Loucy (cell line): ENCODE results near the gene CIRBP.

ENCODE experiments used
- H2AFZ ChIP-seq: fragments of 200-600 bp; sonication (generic); 2 replicates; pipeline ENCODE4 v1.6.0; 2016; ENCODE audit warnings: antibody characterized with exemption, mild to moderate bottlenecking, low read length, moderate library complexity
- H3F3A ChIP-seq: fragments of 200-600 bp; 2 replicates; pipeline ENCODE4 v1.6.0; 2016; ENCODE audit warnings: antibody characterized with exemption, low read depth, mild to moderate bottlenecking
- H3K27me3 ChIP-seq: fragments of 200-600 bp; sonication (generic); 2 replicates; pipeline ENCODE4 v1.6.1; 2014; ENCODE audit warnings: low read length, mild to moderate bottlenecking; ENCODE audit not compliant: insufficient read depth, poor library complexity, severe bottlenecking
- H3K36me3 ChIP-seq: fragments of 200-600 bp; sonication (generic); 2 replicates; pipeline ENCODE4 v1.6.1; 2016; ENCODE audit warnings: low read length; ENCODE audit not compliant: insufficient read depth
- H3K4me1 ChIP-seq: fragments of 200-600 bp; sonication (generic); 2 replicates; pipeline ENCODE4 v1.5.1; 2014; ENCODE audit warnings: low read length, mild to moderate bottlenecking; ENCODE audit not compliant: insufficient read depth, poor library complexity, severe bottlenecking
- H3K4me2 ChIP-seq: fragments of 200-600 bp; sonication (generic); 2 replicates; pipeline ENCODE4 v1.6.0; 2014; ENCODE audit warnings: antibody characterized with exemption, low read length, low read depth, mild to moderate bottlenecking; ENCODE audit not compliant: poor library complexity, severe bottlenecking
- H3K4me3 ChIP-seq: fragments of 200-600 bp; sonication (generic); 2 replicates; pipeline ENCODE4 v1.5.1; 2014; ENCODE audit warnings: low read length, mild to moderate bottlenecking, mixed read lengths; ENCODE audit not compliant: poor library complexity, severe bottlenecking
- H3K79me2 ChIP-seq: fragments of 200-600 bp; sonication (generic); 2 replicates; pipeline ENCODE4 v1.6.1; 2014; ENCODE audit warnings: low read length; ENCODE audit not compliant: insufficient read depth
- H3K9ac ChIP-seq: fragments of 200-600 bp; sonication (generic); 2 replicates; pipeline ENCODE4 v1.6.0; 2014; ENCODE audit warnings: mild to moderate bottlenecking, low read depth, low read length, moderate library complexity; ENCODE audit not compliant: poor library complexity, severe bottlenecking
- H3K9me2 ChIP-seq: fragments of 200-600 bp; sonication (generic); replicated peaks from 2 replicates; pipeline ENCODE4 v1.6.1; 2016; ENCODE audit warnings: low read depth, low read length, mixed read lengths
- H3K9me3 ChIP-seq: fragments of 200-600 bp; sonication (generic); 2 replicates; pipeline ENCODE4 v1.6.1; 2014; ENCODE audit warnings: mild to moderate bottlenecking, antibody characterized with exemption, low read length, low read depth; ENCODE audit not compliant: insufficient read depth
- H4K20me1 ChIP-seq: fragments of 200-600 bp; sonication (generic); 2 replicates; pipeline ENCODE4 v1.6.0; 2014; ENCODE audit warnings: antibody characterized with exemption, low read length, mild to moderate bottlenecking; ENCODE audit not compliant: insufficient read depth, poor library complexity, severe bottlenecking
- CTCF ChIP-seq: fragments of 200-600 bp; sonication (generic); conservative IDR thresholded peaks from 2 replicates; pipeline ENCODE4 v1.5.1; 2014; ENCODE audit warnings: mild to moderate bottlenecking, antibody characterized with exemption, low read length
- EZH2phosphoT487 ChIP-seq: fragments of 200-600 bp; IDR thresholded peaks from 2 replicates; pipeline ENCODE4 v1.6.1; 2018; ENCODE audit warnings: antibody characterized with exemption, mild to moderate bottlenecking, moderate library complexity, borderline replicate concordance

CIRBP gene

DNA sequence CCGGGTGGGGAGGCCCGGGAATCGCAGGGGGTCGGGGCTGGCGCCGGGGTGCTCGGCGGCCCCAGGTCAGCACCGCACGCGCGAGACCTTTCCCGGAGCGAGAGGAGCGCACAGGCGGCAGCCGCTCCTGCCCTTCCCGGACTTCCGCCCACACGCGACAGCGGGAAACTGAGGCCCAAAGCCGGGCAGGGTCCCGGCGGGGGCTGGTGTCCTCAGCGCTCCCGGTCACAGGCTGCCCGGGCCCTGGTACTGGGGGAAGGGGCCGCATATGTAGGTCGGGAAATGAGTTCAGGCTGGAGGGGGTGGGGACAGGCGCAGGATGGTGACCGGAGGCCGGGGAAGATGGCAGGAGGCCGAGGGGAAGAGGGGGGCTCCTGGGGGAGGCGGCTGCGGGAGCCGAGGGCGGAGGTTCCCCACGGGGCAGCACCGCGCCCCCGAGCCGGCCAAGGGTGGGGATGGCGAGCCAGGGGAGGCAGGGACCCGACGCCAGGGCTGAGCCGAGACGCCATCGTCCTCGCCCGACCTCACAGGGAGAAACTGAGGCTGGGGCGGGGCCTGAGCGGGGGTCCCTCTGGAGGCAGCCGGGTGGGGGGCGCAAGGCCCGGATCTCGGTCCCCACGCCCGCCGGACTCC lies 32.0 kb upstream of the CIRBP start:
- H3K9ac ChIP-seq, result no peak overlapping the region
- H3K4me3 ChIP-seq, result peak overlapping the region; percentile 60
- peaks cover 6% of the 10 kb centered on the region for H3K4me1 ChIP-seq
- peaks cover 10% of the 10 kb centered on the region; the same call in 1 of the 2 replicates for H3F3A ChIP-seq
- H3K9me3 ChIP-seq, result no peaks in the 10 kb centered on the region
- no peaks in the 10 kb centered on the region for H3K36me3 ChIP-seq
- peak overlapping the region; percentile 65 for H3K4me2 ChIP-seq
- no peaks in the 10 kb centered on the region for H3K27me3 ChIP-seq
- H3K9me2 ChIP-seq, result no peaks in the 10 kb centered on the region
- TF ChIP-seq CTCF (no peak), EZH2phosphoT487 (no peak)
- no peak overlapping the region for H2AFZ ChIP-seq
- peaks cover 5% of the 10 kb centered on the region for H3K79me2 ChIP-seq
- H4K20me1 ChIP-seq, result no peaks in the 10 kb centered on the region

DNA sequence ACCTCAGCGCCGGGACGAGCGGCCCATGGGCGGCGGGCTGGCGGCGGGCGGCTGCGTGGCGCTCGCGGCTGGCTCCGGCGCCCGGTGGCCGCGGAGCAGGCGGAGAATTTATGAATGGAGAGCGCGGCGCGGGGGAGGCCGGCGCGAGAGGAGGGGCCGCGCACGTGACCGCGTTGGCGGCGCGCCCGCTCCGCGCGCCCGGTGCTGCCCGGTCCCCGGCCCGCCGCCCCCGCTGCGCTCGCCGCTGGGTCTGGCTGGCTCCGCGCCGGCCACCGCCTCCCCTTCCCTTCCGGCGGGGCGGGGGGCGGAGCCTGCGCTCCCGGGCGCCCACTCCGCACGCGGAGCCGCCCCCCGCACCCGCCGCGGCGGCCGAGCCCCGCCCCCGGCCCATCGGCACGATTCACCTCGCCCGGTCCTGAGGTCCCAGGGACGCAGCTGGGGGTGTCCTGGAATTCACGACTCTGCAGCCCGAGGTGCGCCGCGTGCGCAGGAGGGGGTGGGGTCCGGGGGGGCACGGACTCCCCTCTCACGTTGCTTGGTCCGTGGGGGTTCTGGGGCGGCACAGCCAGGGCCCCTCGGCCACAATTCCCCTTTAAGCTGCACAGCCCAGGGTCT lies 31.3 kb upstream of the CIRBP start, which contains the start of gene CBARP:
Gene CBARP, minus strand, starts transcription at position 252 of the 615 bp plus-strand sequence. CDS start 1,905 bp downstream, outside the sequence.
- Histone ChIP-seq H3K4me1 (peaks cover 11% of the 10 kb centered on the region), H2AFZ (no peak within 1 kb of the TSS)

More for the DNA sequence above, 31.3 kb upstream of the CIRBP start, which contains the start of gene CBARP:
- Histone ChIP-seq H3K9ac (no peak within 1 kb of the TSS), H3F3A (peaks cover 10% of the 10 kb centered on the region; the same call in 1 of the 2 replicates), H3K4me3 (peak within 1 kb of the TSS; percentile 61), H4K20me1 (no peaks in the 10 kb centered on the region), H3K9me2 (no peaks in the 10 kb centered on the region), H3K9me3 (no peaks in the 10 kb centered on the region), H3K79me2 (peaks cover 13% of the 10 kb centered on the region), H3K36me3 (no peaks in the 10 kb centered on the region), H3K4me2 (peak within 1 kb of the TSS; percentile 68), H3K27me3 (no peaks in the 10 kb centered on the region)
- TF ChIP-seq EZH2phosphoT487, result no peak
- no peak for TF ChIP-seq CTCF
